Fibroblast of skin of right quadriceps (primary cell): ENCODE measurements around the gene CACUL1.

Experiments used
- DNase-seq: peaks from one replicate; pipeline ENCODE4 v3.0.0-alpha.2; 2013

The CACUL1 gene

GRCh38 chr10:118732245-118733165 lies 22.3 kb downstream of the CACUL1 start:
- DNase-seq: no peak

DNA sequence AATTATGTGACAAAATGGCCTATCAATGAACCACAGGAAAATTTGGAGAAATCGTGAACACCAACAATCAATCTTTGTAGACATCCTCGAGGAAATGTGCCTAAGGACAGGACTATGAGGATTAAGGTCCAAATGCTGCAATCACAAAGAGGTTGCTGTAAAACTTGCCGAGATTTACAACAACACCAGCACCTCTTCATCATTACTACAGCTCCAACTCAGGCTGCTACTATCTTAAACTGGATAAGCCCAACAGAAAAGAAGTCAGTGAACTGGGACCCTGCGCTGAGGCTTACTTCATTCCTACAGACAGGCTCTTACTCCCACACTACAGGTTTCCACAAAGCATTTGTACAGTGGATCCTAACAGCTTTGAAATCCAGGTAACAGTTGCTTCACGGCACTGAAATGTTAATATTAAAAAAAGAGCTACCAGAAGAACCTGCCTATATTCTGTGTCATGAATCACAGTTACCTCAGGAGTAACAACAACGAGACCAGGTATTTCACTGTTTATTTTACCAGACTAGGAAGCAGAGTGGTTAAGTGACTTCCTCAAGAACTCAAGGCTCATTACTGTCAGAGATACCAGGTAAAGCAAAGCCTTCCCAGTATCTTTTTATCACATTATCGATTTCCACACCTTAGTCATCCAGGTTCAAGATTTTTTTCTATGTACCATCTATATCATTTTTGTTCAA lies 23.9 kb downstream of the CACUL1 start:
- DNase-seq: no peak

- no peak for DNase-seq
These were observed 25.0 kb downstream of the CACUL1 start for GRCh38 chr10:118729641-118730258.

- DNase-seq: no peak
These were observed 25.6 kb downstream of the CACUL1 start for GRCh38 chr10:118729200-118729599.

DNA sequence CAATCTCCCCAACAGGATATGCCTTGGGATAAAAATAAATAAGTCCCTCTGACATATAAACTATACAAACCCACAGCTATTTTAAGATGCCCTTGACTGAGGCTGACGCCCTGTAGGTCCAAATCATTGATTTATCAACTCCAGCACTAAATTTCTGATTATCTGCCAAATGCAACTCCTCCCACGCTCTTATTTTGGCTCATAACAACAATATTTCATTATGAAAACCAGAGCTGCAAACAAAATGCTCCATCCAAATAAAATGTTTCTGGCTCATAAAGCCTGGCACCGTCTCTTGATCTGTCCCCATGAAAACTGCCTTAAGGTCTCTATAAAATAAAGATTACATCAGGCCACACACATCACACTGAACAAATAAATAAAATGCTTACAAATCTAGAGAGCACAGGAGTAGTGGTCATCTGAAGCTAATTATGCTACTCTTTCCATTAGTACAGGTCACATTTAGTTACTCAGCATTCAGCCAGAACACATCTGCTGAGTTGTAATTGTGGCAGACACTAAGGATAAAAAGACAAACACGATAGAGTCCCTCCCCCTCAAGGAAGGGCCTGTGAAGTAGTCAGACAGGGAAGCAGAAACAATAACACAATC lies 28.8 kb downstream of the CACUL1 start:
- peak; percentile 45 for DNase-seq

DNA sequence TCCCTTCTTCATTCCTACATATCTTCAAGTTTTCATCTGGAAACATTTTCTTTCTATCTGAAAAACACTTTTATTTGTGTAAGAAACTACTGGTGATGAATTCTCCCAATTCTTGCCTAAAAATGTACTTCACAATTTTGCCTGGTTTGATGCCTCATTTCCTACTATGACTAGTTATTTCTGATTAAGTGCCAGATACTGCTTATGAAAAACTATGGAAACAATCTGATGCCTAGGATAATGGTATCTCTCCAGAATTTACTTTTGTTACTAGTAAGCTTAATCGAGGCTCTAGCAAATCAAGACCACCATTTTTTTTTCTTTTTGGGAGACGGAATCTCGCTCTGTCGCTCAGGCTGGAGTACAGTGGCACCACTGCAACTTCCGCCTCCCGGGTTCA lies 31.3 kb downstream of the CACUL1 start:
- peak; percentile 50 for DNase-seq

- DNase-seq: no peak
These were observed 33.3 kb downstream of the CACUL1 start for GRCh38 chr10:118721539-118721876.

DNA sequence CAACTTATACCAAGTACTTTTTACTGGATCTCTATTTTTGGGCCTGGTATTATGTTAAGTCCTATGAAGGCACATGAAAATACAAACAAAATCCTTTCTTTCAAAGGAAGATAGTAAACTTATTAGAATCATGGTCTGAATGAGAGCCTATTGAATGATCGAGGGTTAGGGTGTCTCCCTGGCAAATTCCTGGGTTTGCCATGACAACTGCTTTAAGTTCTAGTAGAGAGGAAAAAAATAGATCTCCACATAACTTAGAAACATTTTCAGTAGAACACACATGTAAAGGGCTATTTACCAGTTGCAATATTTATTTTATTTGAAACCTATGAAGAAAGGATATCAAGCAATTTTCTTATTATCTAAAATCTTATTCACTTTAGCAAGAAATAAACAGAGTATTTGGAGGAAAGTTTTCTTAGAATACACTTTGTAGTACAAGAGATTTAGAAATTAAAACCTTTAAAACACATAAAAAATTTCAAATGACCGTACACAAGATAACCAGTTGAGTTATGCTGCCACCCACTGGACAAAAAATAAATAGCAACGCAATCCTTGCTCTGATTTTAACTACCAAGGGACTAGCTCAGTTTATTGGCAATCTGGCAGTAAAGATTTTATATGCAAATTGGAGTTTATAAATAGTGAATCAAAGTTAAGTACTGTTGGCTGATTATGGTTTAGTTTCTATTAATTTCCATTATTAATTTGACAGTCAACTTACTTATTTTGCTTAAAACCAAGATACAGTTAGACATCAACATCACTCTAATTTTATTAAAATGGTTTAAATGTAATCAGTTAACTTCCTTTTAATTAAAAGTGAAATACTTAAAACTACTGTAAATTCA lies 33.9 kb downstream of the CACUL1 start:
- peak; percentile 58 for DNase-seq

GRCh38 chr10:118714366-118714765 lies 40.4 kb downstream of the CACUL1 start:
- DNase-seq: no peak

DNA sequence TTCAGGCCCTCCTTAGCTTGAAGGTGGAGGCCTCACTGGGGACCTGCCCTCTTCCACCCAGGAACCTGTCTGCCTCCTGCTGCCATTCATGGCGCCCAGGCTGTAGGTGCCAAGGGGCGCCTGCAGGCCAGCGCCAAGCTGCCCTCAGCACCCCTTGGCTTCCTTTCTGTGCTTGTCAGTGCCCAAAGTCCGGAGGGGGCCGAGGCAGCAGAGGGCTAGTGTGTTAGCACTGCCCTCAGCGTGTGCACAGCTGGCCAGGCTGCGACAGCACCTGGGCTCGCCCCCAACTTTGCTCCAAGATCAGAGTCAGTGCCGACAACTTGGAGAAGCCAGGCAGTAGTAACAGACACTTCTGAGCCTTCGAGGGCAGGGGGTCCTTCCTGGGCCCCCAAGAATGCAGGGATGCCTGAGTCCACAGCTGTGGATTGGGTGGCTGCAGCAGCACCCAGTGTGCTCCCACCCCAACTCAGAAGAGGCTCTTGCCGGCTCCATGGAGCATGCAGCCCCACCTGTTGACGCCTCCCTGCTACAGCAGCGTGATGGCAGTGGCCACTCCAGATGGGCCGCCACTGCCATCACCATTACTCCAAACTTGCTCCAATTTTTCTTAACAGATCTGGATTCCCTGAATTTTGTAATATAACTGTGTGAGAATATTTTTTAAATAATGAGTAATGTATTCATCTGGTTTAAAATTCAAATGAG lies 41.7 kb downstream of the CACUL1 start:
- DNase-seq: no peak

DNA sequence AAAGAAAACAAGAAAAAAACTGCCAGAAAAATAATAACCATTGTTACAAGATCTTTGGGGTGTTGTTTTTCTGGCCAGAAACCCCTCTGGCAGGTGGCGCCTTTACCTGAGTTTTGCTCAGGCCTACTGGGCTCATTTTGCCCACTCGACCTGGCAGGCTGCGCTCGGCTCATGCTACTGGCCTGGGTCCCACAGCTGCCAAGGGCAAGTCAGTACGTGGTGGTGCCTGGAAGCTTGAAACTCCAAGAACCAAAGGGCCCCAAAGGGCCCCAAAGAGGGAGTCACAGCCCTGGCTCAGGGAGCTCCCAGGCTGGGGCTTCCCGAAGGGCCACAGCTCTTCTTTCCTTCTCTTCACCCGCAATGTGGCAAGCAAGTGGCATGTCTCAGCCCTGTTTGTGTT lies 42.7 kb downstream of the CACUL1 start:
- no peak for DNase-seq

GRCh38 chr10:118710487-118710886 lies 44.3 kb downstream of the CACUL1 start:
- DNase-seq: no peak

GRCh38 chr10:118708571-118708970 lies 46.2 kb downstream of the CACUL1 start:
- DNase-seq: no peak

GRCh38 chr10:118704711-118705110 lies 50.1 kb downstream of the CACUL1 start:
- DNase-seq: no peak

GRCh38 chr10:118701529-118702323 lies 53.0 kb downstream of the CACUL1 start:
- DNase-seq: peak; percentile 73

DNA sequence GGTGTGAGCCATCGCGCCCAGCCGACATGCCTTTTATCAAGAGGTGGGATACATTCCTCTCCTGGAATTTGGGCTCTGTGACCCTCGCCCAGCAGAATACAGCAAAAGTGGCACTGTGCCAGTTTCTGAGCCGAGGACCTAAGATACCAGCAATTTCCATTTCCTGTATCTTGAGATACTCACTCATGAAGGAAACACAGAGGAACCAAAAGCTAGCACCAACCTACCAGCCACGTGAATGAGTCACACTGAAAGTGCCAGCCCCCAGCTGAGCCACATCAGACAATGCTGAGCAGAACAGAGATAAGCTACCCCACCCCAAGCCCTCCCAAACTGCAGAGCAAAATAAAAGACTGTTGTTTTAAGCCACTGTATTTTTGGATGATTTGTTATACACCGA lies 56.3 kb downstream of the CACUL1 start:
- peak; percentile 54 for DNase-seq

DNA sequence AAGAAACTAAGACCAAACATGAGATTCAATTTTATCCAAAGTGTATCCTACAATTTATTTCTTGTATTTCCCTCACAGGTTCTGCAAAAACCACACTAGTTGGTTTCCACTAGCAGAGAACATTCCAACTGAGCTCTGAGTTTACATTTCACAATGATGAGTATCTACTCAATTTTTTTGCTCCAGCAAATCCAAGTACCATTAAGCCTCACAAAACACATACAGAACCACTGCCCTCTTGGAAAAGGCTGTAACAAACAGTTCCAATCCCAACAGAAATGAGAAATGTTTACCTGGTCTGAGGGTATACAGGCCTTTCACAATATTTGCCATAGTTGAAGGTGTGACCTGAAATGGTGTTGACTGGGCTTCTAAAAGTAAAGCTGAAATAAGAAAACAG lies 59.9 kb downstream of the CACUL1 start:
- DNase-seq: peak; percentile 62

DNA sequence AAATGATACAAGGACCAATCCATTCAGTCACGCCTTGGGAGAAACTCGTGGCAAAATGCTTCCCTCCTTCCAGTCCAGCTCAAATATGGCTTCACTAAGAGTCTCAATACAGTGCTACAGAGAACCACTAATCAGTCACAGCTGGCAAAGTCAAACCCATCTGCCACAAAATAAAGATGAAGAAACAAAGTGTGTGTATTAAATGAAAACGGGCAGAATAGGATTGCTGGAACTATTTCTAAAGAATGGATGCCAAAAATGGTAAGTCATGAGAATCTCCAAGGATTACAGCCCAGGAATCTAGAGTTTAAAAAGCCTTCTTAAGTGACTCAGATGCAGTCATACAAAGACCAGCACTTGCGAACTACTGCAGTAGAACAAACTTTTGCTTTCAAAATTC lies 61.9 kb downstream of the CACUL1 start:
- peak; percentile 96 for DNase-seq

- no peak for DNase-seq
These were observed 65.5 kb downstream of the CACUL1 start for GRCh38 chr10:118689070-118689858.

GRCh38 chr10:118687472-118687871 lies 67.3 kb downstream of the CACUL1 start:
- DNase-seq: no peak
